8988T (cell line): Measurements from ENCODE around the gene CBX8.

Source experiments
- DNase-seq: peaks from one replicate; pipeline ENCODE4 v3.0.0; 2011

The CBX8 gene

DNA sequence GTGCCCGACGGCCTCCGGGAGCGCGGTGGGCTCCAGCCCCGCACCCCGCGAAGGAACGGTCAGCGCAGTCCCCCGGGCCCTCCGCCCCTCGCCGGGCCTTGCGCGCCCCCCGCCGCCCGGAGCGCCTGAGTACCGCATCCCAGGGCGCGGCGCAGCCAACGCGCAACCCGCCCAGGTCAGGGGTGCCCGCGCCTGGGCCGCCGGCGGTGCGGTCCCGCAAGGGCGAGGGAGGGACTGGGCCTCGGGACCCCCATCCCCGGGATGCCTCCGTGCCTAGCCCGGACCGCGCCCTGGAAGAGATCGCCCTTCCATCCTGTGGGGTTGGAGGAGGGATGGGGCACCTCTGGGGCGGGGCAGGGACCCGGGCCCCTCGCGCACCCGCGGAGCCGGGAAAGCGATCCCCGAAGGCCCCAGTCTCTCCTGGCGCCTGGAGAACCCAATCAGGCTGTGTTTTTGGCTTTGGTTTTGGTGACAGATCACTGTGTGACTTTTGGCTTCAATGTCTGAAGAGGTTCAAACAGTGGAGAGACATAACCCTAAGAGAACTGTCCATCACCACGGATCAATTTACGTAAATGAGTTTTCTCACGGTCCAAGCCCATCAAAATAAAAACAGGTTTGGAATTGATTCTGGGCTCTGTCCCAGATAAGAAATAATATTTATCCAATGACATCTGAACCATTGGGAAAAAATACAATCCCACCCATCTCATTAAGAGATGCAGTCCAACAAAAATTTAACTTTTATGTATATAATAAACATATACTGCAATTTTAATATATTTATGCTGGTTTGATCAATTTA lies 48.4 kb downstream of the CBX8 start:
- DNase-seq, result no peak

- DNase-seq, result no peak
These were observed 49.2 kb downstream of the CBX8 start for GRCh38 chr17:79747508-79748294.

DNA sequence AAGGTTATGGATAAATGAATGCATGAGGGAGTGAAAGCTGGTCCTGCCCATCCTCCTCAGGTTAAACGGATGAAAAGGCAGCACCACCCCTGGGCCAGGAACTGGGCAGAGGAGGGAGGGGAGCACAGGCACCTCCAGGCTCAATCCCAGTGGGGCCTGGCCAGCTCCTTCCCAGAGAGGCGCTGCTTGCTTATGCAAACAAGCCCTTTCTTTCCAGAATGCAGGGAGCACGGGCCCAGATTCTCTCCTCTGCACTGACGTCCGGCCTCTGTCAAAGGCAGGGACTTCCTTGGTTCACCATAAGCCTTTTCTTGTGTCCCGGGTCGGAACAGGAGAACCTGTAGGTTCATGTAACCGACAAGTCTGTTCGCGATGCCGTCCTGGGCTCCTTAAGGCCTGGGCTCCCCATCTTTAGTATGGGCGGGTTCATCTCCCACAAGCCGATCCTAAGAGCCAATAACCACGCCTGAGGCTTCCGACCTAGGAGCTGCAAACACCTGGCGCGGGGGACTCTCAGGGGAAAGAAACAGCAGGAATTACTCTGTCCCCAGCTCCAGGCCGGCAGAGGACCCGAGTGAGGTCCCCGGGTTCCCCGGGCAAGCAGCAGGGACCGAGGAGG lies 49.9 kb downstream of the CBX8 start:
- DNase-seq, result no peak

- DNase-seq, result no peak
These were observed 51.2 kb downstream of the CBX8 start for GRCh38 chr17:79745641-79746105.

- DNase-seq, result no peak
These were observed 53.3 kb downstream of the CBX8 start for GRCh38 chr17:79743614-79744013.

GRCh38 chr17:79742951-79743476 lies 53.9 kb downstream of the CBX8 start:
- DNase-seq, result no peak

DNA sequence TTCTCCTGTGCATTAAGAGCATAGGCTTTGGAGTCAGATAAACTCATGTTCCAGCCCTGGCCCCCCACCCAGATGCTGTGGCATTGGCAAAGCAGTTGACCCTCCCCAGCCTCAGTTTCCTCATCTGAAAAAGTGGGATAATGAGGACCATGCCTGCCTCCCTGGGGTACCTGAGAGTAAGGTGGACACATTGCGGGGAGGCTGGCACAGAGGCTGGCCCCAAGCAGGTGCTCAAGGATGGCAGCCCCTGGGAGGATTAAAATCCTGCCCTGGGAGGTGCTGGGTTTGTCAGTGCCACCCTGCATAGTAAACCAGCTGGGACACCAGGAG lies 54.3 kb downstream of the CBX8 start:
- no peak for DNase-seq
